ENCODE data around the gene ZNF438.

ZNF438 gene

DNA sequence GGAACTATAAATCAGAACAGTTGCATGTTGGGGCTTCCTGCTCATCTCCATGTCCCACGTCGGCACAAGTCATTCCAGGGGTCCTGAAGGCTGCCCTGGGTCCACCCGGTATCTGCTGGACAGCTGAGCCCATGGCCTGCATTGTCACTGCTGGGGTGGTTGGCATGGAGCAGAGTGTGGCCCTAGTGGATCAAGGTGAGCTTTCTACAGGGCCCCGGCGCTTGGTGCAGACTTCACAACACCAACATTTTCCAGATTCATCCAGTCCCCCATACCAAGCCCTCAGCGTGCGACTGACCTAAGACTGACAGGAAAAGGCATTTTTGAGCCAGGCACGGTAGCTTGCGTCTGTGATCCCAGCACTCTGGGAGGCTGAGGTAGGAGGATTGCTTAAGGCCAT, 226.6 kb downstream of the ZNF438 start:
- H3K36me3 ChIP-seq (replicated peaks): no peaks in the 10 kb centered on the region
- H3K27me3 ChIP-seq (replicated peaks): no peaks in the 10 kb centered on the region
- H3K27ac ChIP-seq: no peak overlapping the region
- TF ChIP-seq, protein P1, sequence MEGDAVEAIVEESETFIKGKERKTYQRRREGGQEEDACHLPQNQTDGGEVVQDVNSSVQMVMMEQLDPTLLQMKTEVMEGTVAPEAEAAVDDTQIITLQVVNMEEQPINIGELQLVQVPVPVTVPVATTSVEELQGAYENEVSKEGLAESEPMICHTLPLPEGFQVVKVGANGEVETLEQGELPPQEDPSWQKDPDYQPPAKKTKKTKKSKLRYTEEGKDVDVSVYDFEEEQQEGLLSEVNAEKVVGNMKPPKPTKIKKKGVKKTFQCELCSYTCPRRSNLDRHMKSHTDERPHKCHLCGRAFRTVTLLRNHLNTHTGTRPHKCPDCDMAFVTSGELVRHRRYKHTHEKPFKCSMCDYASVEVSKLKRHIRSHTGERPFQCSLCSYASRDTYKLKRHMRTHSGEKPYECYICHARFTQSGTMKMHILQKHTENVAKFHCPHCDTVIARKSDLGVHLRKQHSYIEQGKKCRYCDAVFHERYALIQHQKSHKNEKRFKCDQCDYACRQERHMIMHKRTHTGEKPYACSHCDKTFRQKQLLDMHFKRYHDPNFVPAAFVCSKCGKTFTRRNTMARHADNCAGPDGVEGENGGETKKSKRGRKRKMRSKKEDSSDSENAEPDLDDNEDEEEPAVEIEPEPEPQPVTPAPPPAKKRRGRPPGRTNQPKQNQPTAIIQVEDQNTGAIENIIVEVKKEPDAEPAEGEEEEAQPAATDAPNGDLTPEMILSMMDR (IDR thresholded peaks at IDR 0.05; ENCODE audit: low read depth, low read length, missing control alignments): no peak
- in situ Hi-C loops (cut with HindIII; ENCODE audit: low pct_ligation_motif_present, low sequenced_read_pairs): no loop called here
- no peak for DNase-seq
- no peak overlapping the region for H3K4me3 ChIP-seq (ENCODE audit: low read depth, low read length)

- no peak for DNase-seq
Observed at GRCh38 chr10:30804478-30805055, 227.1 kb downstream of the ZNF438 start.

DNA sequence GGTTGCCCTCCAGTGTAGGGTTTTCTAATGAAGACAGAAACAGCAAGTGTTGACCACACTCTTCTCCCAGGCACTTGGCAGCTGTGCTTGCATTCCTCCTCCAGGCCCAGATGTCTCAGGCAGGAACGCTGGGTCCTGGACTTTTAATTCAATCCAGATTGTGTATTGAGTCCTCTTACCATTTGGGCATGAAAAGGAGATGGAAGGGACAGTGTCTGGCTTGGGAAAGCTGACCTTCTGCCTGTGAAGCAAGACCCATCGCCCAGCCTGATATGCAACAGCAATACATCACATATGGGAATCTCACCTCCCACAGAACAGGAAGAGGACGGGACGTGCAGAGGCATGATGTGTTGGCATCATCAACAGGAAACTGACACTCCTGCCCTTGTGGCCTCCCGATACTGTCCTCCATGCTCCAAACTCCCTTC, 227.8 kb downstream of the ZNF438 start:
- Histone ChIP-seq H3K36me3 (replicated peaks) (no peaks in the 10 kb centered on the region), H3K4me3 (ENCODE audit: low read depth, low read length) (no peak overlapping the region), H3K27ac (no peak overlapping the region), H3K27me3 (replicated peaks) (no peaks in the 10 kb centered on the region)
- DNase-seq: no peak
- TF ChIP-seq, protein P1 (IDR thresholded peaks at IDR 0.05; ENCODE audit: low read depth, low read length, missing control alignments): no peak
- in situ Hi-C loops (cut with HindIII; ENCODE audit: low pct_ligation_motif_present, low sequenced_read_pairs): no loop called here

More at GRCh38 chr10:30804478-30805055, 227.1 kb downstream of the ZNF438 start:
- Histone ChIP-seq H3K36me3 (replicated peaks) (no peaks in the 10 kb centered on the region), H3K4me3 (ENCODE audit: low read depth, low read length) (no peak overlapping the region), H3K27ac (no peak overlapping the region), H3K27me3 (replicated peaks) (no peaks in the 10 kb centered on the region)
- in situ Hi-C loops (cut with HindIII; ENCODE audit: low pct_ligation_motif_present, low sequenced_read_pairs): no loop called here
- TF ChIP-seq, protein P1 (IDR thresholded peaks at IDR 0.05; ENCODE audit: low read depth, low read length, missing control alignments): no peak

GRCh38 chr10:30803058-30803457, 228.6 kb downstream of the ZNF438 start:
- DNase-seq: no peak
- TF ChIP-seq, protein P1 (IDR thresholded peaks at IDR 0.05; ENCODE audit: low read depth, low read length, missing control alignments): no peak
- in situ Hi-C loops (cut with HindIII; ENCODE audit: low pct_ligation_motif_present, low sequenced_read_pairs): no loop called here
- H3K27ac ChIP-seq: no peak overlapping the region
- no peaks in the 10 kb centered on the region for H3K36me3 ChIP-seq (replicated peaks)
- no peaks in the 10 kb centered on the region for H3K27me3 ChIP-seq (replicated peaks)
- no peak overlapping the region for H3K4me3 ChIP-seq (ENCODE audit: low read depth, low read length)

DNA sequence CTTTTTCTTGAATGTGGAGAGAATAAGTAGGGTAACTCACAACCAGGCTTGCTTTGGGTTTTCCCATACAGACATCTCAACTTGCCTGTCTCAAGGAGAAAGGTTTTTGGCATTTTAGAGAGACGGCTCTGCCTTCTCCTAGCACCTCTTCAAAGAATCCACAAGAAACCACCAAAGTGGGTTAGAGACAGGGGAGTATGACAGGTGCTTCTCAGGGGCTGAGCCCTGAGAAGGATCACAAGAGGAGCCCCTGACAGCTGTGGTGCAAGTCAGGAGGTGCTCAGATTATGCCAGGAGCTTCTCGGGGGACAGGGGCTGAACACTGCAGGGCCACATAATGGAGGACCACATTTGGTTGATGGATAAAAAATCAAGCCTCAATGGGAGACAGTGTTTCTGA, 231.3 kb downstream of the ZNF438 start:
- in situ Hi-C loops (cut with HindIII; ENCODE audit: low pct_ligation_motif_present, low sequenced_read_pairs): no loop called here

More for the DNA sequence above, 231.3 kb downstream of the ZNF438 start:
- Histone ChIP-seq H3K27ac (no peak overlapping the region), H3K27me3 (replicated peaks) (no peaks in the 10 kb centered on the region), H3K4me3 (ENCODE audit: low read depth, low read length) (no peak overlapping the region), H3K36me3 (replicated peaks) (no peaks in the 10 kb centered on the region)
- TF ChIP-seq, protein P1 (IDR thresholded peaks at IDR 0.05; ENCODE audit: low read depth, low read length, missing control alignments): no peak
- DNase-seq: no peak
